PFSK-1 (cell line): ENCODE results near the gene RNH1.

Experiments used
- REST ChIP-seq, 2 experiments: IDR thresholded peaks; 2 replicates each; pipeline versions ENCODE4 v1.6.1 to v1.8.0; 2011 to 2012; ENCODE audit warnings: low read depth in 2 of 2, low read length in 2 of 2, control low read depth in 1 of 2, inconsistent platforms in 1 of 2, mild to moderate bottlenecking in 1 of 2, moderate library complexity in 1 of 2; ENCODE audit not compliant: insufficient read depth in 1 of 2
- TAF1 ChIP-seq: IDR thresholded peaks from 2 replicates; pipeline ENCODE4 v1.6.1; 2012; ENCODE audit warnings: low read length, control low read depth, borderline replicate concordance; ENCODE audit not compliant: insufficient read depth

GRCh38 chr11:494761-495536, 12.1 kb downstream of the RNH1 start:
- TF ChIP-seq REST (IDR thresholded peaks at IDR 0.05; ENCODE audit: insufficient read depth in 1 of 2, low read depth in 2 of 2, low read length in 2 of 2) (no peak), TAF1 (no peak)
